IPS-18a (cell line): ENCODE results near the gene MYL12A.
"Not testable (repeated sequence)": the region's sequence is repeated elsewhere in the genome, so short reads cannot be mapped to it uniquely, and the experiment has no call there.

ENCODE experiments used
- H3K27ac ChIP-seq: one replicate; pipeline ENCODE4 v1.5.1; 2013; ENCODE audit warnings: low read length
- H3K27me3 ChIP-seq: one replicate; pipeline ENCODE4 v1.6.1; 2013; ENCODE audit warnings: mild to moderate bottlenecking, low read length; ENCODE audit not compliant: control insufficient read depth, insufficient read depth
- H3K36me3 ChIP-seq: one replicate; pipeline ENCODE4 v1.6.1; 2013; ENCODE audit warnings: low read depth, low read length; ENCODE audit not compliant: control insufficient read depth
- H3K4me1 ChIP-seq: one replicate; pipeline ENCODE4 v1.6.1; 2013; ENCODE audit warnings: low read depth, low read length; ENCODE audit not compliant: control insufficient read depth
- H3K4me3 ChIP-seq: one replicate; pipeline ENCODE4 v1.5.1; 2013; ENCODE audit warnings: low read length
- H3K9ac ChIP-seq: one replicate; pipeline ENCODE4 v1.6.1; 2013; ENCODE audit warnings: mild to moderate bottlenecking, low read length, moderate library complexity
- H3K9me3 ChIP-seq: one replicate; pipeline ENCODE4 v1.6.1; 2013; ENCODE audit warnings: low read depth, low read length; ENCODE audit not compliant: control insufficient read depth

Gene MYL12A

GRCh38 chr18:3277643-3278213, 30.1 kb downstream of the MYL12A start:
- H3K27ac ChIP-seq, H3K27me3 ChIP-seq, H3K9me3 ChIP-seq, H3K9ac ChIP-seq, H3K4me3 ChIP-seq: not testable (repeated sequence)
- Histone ChIP-seq H3K4me1 (peaks cover 26% of the 10 kb centered on the region), H3K36me3 (peaks cover 44% of the 10 kb centered on the region)

- Histone ChIP-seq H3K4me1 (peaks cover 26% of the 10 kb centered on the region), H3K27ac (no peak overlapping the region), H3K27me3 (no peaks in the 10 kb centered on the region), H3K9me3 (no peaks in the 10 kb centered on the region), H3K9ac (no peak overlapping the region), H3K36me3 (peaks cover 28% of the 10 kb centered on the region), H3K4me3 (no peak overlapping the region)
Measured at GRCh38 chr18:3279201-3280185, 31.9 kb downstream of the MYL12A start.

GRCh38 chr18:3281456-3282400, 34.1 kb downstream of the MYL12A start:
- peaks cover 26% of the 10 kb centered on the region for H3K4me1 ChIP-seq
- H3K9ac ChIP-seq = no peak overlapping the region
- H3K36me3 ChIP-seq = peaks cover 9% of the 10 kb centered on the region
- H3K27me3 ChIP-seq = no peaks in the 10 kb centered on the region
- no peaks in the 10 kb centered on the region for H3K9me3 ChIP-seq
- H3K27ac ChIP-seq = no peak overlapping the region
- no peak overlapping the region for H3K4me3 ChIP-seq

GRCh38 chr18:3283253-3283863, 35.8 kb downstream of the MYL12A start:
- no peak overlapping the region for H3K4me3 ChIP-seq
- no peaks in the 10 kb centered on the region for H3K9me3 ChIP-seq
- H3K27me3 ChIP-seq = no peaks in the 10 kb centered on the region
- no peak overlapping the region for H3K27ac ChIP-seq
- no peaks in the 10 kb centered on the region for H3K36me3 ChIP-seq
- peaks cover 19% of the 10 kb centered on the region for H3K4me1 ChIP-seq
- no peak overlapping the region for H3K9ac ChIP-seq

- H3K9me3 ChIP-seq = peaks cover 2% of the 10 kb centered on the region
- H3K4me1 ChIP-seq = peaks cover 14% of the 10 kb centered on the region
- H3K27ac ChIP-seq = no peak overlapping the region
- no peaks in the 10 kb centered on the region for H3K36me3 ChIP-seq
- no peaks in the 10 kb centered on the region for H3K27me3 ChIP-seq
- no peak overlapping the region for H3K4me3 ChIP-seq
- no peak overlapping the region for H3K9ac ChIP-seq
Measured at GRCh38 chr18:3283908-3284307, 36.3 kb downstream of the MYL12A start.

- Histone ChIP-seq H3K36me3 (no peaks in the 10 kb centered on the region), H3K9ac (no peak overlapping the region), H3K27ac (no peak overlapping the region), H3K4me3 (no peak overlapping the region), H3K9me3 (peaks cover 4% of the 10 kb centered on the region), H3K4me1 (peaks cover 8% of the 10 kb centered on the region), H3K27me3 (no peaks in the 10 kb centered on the region)
Measured at GRCh38 chr18:3284501-3284900, 36.9 kb downstream of the MYL12A start.

GRCh38 chr18:3286159-3286558, 38.6 kb downstream of the MYL12A start:
- Histone ChIP-seq H3K9me3 (peaks cover 11% of the 10 kb centered on the region), H3K27me3 (no peaks in the 10 kb centered on the region), H3K36me3 (no peaks in the 10 kb centered on the region), H3K4me1 (peaks cover 5% of the 10 kb centered on the region), H3K4me3 (no peak overlapping the region), H3K27ac (no peak overlapping the region), H3K9ac (no peak overlapping the region)

GRCh38 chr18:3293196-3293951, 45.8 kb downstream of the MYL12A start:
- H3K27ac ChIP-seq = no peak overlapping the region
- no peaks in the 10 kb centered on the region for H3K27me3 ChIP-seq
- H3K9me3 ChIP-seq = peaks cover 19% of the 10 kb centered on the region
- no peak overlapping the region for H3K4me3 ChIP-seq
- no peaks in the 10 kb centered on the region for H3K4me1 ChIP-seq
- H3K36me3 ChIP-seq = no peaks in the 10 kb centered on the region
- no peak overlapping the region for H3K9ac ChIP-seq

- Histone ChIP-seq H3K9me3 (peaks cover 15% of the 10 kb centered on the region), H3K27me3 (no peaks in the 10 kb centered on the region), H3K4me3 (no peak overlapping the region), H3K4me1 (no peaks in the 10 kb centered on the region), H3K9ac (no peak overlapping the region), H3K36me3 (no peaks in the 10 kb centered on the region), H3K27ac (no peak overlapping the region)
Measured at GRCh38 chr18:3294435-3295080, 47.0 kb downstream of the MYL12A start.
